Fibroblast of villous mesenchyme (primary cell): ENCODE results near the gene RGS8. TPM values are rescaled to one million over a fixed set of nuclear protein-coding genes. Genes with fewer than 3 reads are reported as not detected.

Experiments used
- DNase-seq: peaks from one replicate; pipeline ENCODE4 v3.0.0-alpha.2; 2010; ENCODE audit warnings: low read depth
- H3K4me3 ChIP-seq: 2 replicates; pipeline ENCODE4 v1.5.1; 2011; ENCODE audit warnings: low read depth, mild to moderate bottlenecking, low read length
- CTCF ChIP-seq: IDR thresholded peaks from 2 replicates; pipeline ENCODE4 v1.5.1; 2012; ENCODE audit warnings: low read depth, mild to moderate bottlenecking, low read length; ENCODE audit not compliant: insufficient read depth
- total RNA-seq: library from RNA; depleted of rRNA; stranded (reverse); fragments of >200 nt; gene quantifications from 2 replicates; pipeline ENCODE4 v1.2.3, GENCODE V29; 2012

RGS8 gene
- total RNA-seq, 1 donor = not detected

GRCh38 chr1:182656842-182657397 lies 27.5 kb downstream of the RGS8 start:
- no peak for DNase-seq
- no peak overlapping the region for H3K4me3 ChIP-seq
- TF ChIP-seq CTCF = no peak

GRCh38 chr1:182653986-182654385 lies 30.4 kb downstream of the RGS8 start:
- no peak for TF ChIP-seq CTCF
- no peak overlapping the region for H3K4me3 ChIP-seq
- DNase-seq = no peak

- no peak for TF ChIP-seq CTCF
- no peak for DNase-seq
Measured at GRCh38 chr1:182652933-182653332, 31.5 kb downstream of the RGS8 start.

GRCh38 chr1:182651339-182651724 lies 33.1 kb downstream of the RGS8 start:
- TF ChIP-seq CTCF = no peak
- H3K4me3 ChIP-seq = no peak overlapping the region
- DNase-seq = no peak

More at GRCh38 chr1:182652933-182653332, 31.5 kb downstream of the RGS8 start:
- H3K4me3 ChIP-seq = no peak overlapping the region

GRCh38 chr1:182650678-182651338 lies 33.6 kb downstream of the RGS8 start:
- DNase-seq = no peak
- no peak overlapping the region for H3K4me3 ChIP-seq
- no peak for TF ChIP-seq CTCF

GRCh38 chr1:182649041-182649440 lies 35.3 kb downstream of the RGS8 start:
- no peak overlapping the region for H3K4me3 ChIP-seq
- no peak for TF ChIP-seq CTCF
- no peak for DNase-seq

GRCh38 chr1:182646739-182647138 lies 37.6 kb downstream of the RGS8 start:
- no peak for TF ChIP-seq CTCF
- H3K4me3 ChIP-seq = no peak overlapping the region
- no peak for DNase-seq
